GM12892 (cell line): ENCODE data around the gene AGAP9.
"Not testable (repeated sequence)": the region's sequence is repeated elsewhere in the genome, so short reads cannot be mapped to it uniquely, and the experiment has no call there.

Experiments used
- POLR2A ChIP-seq: IDR thresholded peaks from 2 replicates; pipeline ENCODE4 v1.6.1; 2011; ENCODE audit warnings: low read depth, low read length, control low read depth
- POLR2AphosphoS5 ChIP-seq: IDR thresholded peaks from 2 replicates; pipeline ENCODE4 v1.6.1; 2011; ENCODE audit warnings: low read depth, low read length, control low read depth

GRCh38 chr10:47564953-47565352 is 41.5 kb upstream of the AGAP9 start:
- TF ChIP-seq POLR2A, POLR2AphosphoS5: not testable (repeated sequence)
